G401 (cell line): ENCODE measurements around the gene CMIP. TPM values are rescaled to one million over a fixed set of nuclear protein-coding genes. Genes with fewer than 3 reads are reported as not detected.

ENCODE experiments used
- DNase-seq: peaks from one replicate; pipeline ENCODE4 v3.0.0-alpha.2; 2015; ENCODE audit warnings: low spot score
- in situ Hi-C: cut with HindIII; loops from 2 replicates; pipeline ENCODE4 v1.10.0; 2016; ENCODE audit warnings: low sequenced_read_pairs, mixed read lengths
- total RNA-seq: library from RNA; depleted of rRNA; stranded (reverse); fragments of >200 nt; shearing (Covaris generic); gene quantifications from 2 replicates; pipeline ENCODE4 v1.2.3, GENCODE V29; 2014

CMIP gene
- total RNA-seq, 1 experiment from 2014 or later: 8.6 TPM

DNA sequence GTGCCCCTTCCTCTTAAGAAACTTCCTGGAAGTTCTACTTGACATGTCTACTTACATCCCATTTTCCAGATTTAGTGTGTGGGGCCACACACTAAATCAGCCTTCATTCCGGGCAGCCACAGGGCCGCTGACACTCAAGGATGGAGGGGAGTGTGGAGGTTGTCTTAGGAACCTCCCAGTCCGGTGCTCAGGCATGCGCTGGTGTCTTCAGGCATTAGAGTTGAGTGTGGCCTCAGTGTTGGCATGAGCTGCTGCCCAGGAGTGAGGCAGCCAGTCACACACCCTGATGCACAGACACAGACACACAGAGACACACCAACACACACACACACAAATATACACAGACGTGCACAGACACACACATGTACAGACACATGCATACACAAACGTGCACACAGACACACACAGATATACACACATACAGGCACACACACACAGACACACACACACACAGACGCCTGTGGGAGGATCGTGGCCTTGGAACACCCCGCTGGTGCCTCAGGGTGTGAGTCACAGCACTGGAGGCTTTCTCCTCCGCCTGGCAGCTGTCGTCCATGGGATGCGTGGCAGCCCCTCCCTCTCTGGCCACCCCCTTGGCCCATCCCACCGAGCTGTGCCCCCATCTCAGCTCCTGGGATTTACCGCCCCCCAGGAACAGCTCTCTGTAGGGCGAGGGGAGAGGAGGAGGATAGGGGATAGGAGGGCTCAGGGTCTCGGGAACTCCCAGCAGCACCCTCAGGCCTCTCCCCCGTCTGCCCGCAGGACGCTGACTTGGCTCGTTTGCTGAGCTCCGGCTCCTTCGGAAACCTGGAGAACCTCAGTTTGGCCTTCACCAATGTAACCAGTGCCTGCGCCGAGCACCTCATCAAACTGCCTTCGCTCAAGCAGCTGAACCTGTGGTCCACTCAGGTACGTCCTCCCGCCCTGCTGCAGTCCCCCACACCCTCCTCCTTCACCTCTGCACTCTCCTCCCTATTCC, 258.9 kb downstream of the CMIP start:
- in situ Hi-C loops: no loop called here
- no peak for DNase-seq

DNA sequence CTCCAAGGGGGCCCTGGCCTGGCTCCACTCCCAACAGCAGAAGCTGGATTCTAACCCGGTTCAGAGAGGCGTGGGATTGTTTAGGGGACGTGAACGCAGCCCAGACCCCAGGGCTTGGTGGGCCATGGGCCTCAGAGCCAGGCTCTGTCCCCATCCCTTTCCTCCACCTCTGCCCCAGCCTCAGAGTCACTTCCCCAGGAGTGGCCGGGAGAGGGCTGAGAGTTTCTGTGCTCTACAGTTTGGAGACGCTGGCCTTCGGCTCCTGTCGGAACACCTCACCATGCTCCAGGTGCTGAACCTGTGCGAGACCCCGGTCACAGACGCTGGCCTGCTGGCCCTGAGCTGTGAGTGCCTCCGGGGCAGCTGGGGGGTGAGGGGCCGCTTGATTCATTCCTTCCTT, 260.7 kb downstream of the CMIP start:
- no peak for DNase-seq
- in situ Hi-C loops: no loop called here

DNA sequence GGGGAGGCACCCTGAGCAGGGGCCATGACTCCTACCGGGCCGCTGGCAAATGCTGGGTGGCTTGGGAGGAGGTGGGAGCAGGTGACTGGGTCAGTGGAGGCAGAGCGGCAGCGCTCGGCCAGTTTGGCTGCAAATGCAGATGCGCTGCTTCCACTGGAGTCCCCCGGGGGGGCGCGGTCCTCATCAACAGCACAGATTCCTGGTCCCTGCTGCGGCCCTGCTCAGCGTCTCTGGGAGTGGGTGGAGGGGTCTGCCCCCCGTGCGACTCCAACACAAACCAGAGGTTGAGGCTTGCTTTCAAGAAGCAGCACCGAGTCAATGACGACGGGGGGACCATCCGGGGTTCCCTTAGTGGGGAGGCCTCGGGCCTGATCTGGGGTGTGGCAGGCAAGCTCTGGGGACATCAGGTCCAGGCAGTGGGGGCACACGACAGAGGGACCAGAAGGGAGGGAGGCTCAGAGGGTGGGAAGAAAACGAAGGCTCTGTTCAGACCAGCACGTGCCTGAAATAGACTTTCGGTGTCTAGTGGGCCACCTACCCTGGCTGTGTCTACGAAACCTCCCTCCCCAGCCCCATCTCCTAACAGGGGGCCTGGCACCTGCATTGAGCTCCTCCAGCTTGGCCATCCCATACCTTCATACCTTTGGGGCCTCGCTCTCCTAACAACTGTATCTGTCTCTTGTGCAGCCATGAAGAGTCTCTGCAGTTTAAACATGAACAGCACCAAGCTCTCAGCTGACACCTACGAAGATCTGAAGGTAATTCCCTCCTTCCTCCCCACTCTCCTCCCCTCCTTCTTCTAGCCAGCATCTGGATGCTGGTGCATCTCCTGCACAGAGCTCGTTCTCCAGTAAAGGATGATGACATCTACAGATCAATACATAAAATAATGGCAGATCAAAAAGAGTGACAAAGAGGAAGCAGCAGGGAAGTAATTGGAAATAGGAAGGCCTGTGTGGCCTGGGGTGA, 262.0 kb downstream of the CMIP start:
- in situ Hi-C loops: no loop called here
- no peak for DNase-seq

DNA sequence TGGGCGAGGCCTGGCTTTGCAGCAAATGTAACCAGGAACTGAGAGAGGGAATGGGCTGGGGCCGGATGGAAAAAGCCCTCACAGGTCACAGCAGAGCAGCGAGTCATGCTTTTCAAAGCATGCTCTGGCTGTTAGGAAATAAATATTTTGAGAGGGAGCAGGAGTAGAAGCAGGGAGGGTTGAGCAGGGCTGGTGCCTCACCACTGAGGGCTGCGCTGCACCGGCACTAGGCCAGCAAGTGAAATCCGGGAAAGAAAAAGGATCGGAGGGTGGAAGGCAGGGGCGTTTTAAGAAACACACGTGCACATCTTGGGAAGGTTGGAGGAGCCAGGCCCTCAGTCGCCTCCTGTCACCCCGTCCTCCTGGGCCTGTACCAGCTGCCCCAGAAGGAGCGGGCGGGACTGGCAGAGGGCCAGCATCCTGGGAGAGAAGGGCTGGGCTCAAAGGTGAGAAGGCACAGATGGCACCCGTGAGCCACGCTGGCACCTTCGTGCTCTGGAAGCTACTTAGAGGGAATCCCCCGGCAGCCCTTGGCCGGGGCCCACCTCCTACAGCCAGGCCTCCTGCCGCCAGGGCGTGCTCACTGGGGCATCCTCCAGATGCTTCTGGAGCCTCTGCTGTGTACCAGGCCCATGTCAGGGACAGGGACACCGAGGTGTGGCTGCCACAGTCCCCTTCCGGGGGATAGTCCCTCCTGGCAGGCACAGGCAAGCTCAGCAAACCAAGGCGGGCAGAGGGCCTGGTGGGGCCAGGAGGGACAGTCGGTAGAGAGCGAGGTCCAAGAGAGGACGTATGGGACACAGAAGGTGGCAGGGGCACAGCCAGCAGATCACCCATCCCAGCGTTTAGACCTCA, 263.0 kb downstream of the CMIP start:
- in situ Hi-C loops: no loop called here

DNA sequence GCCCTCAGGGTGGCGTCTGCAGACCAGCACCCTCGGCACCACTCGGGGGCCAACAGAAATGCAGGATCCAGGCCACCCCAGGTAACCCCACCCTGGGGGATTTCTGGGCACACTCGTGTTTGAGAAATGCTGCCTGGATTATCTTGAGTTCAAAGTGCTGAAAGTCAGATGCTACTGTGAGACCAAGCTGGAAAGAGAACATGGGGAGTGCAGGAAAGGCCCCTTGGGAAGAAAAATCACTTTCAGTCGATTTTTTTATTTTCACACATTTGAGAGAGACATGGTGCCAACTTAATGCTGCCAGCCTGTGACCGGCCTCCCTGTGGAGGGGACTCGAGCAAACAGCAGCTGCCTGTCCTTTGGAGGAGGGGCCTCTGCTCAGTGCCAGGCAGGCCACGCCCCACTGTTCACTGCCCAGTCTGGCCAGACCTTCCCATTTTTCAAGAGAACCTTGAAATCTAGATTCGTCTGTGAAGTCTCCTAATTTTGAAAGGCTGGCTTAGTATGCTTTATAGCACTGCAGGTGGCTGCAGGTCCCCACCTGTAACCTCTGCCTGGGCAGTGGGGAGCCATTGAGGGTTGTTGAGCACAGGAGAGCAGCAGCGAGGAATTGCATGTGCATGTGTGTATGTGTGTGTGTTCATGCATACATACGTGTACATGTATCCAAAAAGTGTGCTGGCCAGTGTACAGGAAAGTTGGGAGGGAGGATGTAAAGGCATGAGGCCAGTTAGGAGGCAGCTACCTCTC, 263.8 kb downstream of the CMIP start:
- in situ Hi-C loops: no loop called here
- peak; percentile 42 for DNase-seq

More for the DNA sequence above, 263.0 kb downstream of the CMIP start:
- peak; percentile 93 for DNase-seq

DNA sequence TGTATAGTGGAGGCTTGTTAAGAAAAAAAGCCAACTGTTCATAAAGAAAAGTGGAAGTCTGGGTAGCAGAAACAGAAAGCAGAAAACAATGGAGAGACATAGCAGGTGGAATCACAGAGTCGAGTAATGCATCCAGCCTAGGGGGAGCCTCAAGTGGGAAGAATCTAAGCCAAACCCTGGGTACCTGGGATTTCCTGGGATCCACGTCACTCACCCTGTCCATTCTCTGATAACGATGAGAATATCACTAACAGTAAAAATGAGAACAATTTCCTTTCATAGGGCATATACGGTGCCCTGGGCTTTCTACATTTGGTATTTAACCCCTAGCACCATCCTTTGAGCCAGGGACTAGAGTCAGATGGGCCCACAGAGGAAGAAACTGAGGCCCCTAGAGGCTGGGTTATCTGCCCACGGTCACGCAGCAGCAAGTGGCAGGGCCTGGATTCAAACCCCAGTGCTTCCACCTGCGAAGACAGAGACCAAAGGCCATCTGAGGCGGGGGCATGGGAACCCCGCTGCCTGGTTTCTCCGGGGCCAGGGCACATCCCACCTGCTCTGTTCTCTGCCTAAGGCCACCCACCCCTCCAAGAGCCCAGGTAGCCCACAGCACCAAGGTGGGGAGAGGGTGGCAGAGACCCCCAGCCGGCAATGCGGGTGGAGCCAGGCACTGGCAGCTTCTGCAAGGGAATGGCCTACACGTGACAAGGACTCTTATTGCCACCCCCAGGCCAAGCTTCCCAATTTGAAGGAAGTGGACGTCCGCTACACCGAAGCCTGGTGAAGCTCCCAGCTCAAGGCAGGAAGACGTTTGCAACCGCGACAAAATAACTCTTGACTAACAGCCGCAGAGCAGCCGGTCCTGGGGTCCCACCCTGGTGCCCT, 264.6 kb downstream of the CMIP start:
- in situ Hi-C loops: no loop called here
- DNase-seq: no peak

DNA sequence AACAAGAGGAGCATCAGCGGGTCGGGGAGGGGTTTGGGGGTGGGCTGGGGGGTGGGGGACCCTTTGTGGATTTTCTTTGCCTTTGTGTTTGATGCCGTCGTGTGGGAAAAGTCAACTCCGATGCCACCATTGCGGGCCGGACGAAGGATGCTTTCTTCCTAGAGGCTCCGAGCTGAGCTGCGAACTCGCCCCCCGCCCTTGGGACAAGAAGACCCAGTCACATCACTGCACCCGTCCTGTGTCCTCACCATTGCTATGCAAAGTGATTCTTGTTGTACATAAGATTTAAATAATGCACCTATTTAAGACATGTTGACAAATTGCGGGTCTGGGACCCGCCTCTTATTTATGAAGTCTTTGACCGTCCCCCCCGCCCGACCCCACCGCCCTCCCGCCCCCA, 265.4 kb downstream of the CMIP start:
- in situ Hi-C loops: no loop called here
- DNase-seq: no peak

DNA sequence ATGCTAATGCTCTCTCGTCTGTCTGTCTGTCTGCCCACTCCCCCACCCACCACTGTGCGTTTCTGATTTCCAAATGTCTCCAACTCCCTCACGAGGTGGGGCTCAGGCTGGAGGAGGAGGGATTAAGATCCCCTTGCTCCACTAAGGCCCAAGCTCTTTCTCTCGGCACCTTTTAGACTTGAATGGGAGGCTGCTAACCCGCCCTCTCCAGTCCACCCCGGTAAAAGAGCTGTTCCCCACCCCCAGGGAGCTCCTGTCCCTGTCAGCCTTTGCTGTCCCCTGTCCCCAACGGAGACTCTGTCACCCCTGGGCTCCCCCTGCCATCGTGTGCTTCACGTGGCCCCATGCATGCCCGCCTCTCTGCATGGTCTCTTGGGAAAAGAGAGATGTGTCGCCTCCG, 266.0 kb downstream of the CMIP start:
- in situ Hi-C loops: no loop called here
- no peak for DNase-seq

DNA sequence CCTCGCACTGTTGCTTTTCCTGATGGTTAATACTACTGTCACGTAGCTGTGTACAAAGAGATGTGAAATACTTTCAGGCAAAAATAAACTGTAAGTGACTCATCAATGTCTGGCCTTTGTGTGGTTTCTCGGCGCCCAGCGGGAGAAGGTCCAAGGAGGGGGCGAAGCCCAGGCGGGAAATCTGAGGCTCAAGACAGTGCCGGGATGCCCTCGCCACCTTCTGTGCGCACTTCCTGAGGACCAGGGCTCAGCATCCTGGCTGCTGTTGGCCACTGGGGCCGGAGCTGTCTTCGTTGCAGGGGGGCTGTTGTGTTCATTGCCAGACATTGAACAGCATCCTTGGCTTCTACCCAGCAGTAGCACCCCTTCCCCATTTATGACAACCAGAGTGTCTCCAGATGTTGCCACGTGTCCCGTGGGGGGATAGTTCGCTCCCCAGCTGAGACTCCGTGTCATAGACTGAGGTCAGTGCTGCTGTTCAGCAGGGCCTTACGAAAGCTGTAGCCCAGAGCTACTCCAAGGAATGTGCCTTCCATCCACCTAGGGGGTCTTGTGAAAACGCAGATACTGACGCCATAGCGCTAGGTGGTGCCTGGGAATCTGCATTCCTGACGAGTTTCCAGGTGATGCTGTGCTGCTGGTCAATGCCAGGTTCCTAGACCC, 267.2 kb downstream of the CMIP start:
- in situ Hi-C loops: no loop called here
- no peak for DNase-seq

DNA sequence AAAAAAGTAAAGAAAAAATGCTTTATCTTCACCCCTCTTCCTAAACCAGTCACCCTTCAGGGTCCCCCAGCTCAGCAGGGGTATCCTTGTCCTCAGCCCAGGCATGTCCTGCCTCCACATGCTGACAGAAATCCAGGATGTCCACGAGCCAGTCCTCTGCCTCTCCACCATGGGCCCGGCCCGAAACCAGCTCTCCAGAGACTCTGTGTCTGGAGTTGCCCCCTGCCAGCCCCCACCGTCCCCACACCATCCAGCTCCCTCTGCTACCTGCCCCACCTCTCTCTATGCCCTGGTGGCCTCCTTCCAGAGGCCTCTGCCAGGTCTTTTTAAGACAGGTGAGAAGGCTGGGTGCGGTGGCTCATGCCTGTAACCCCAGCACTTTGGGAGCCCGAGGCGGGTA, 268.1 kb downstream of the CMIP start:
- DNase-seq: no peak

DNA sequence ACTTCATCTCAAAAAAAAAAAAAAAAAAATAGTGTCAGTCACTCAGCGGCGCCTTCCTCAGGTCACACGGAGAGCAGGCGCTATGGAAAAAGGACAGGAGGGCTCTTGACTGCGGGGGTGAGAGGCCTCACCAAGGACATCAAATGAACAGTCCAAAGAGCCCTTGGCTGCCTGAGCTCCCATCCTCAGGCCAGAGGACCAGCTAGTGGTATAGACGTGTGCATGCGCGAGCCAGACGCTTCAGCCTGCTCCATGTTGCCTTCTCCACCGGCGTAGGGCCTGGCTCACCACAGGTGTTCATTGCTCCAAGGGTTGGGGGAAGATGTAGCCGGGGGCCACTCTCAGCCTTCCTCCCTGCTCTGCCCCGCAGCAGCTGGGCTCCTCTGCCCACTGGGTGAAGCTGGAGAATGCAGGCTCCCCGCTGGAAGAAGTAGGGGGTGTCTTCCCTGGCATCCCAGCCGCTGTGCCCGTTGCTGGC, 268.7 kb downstream of the CMIP start:
- DNase-seq: no peak
- in situ Hi-C loops: no loop called here

More for the DNA sequence above, 268.1 kb downstream of the CMIP start:
- in situ Hi-C loops: no loop called here

DNA sequence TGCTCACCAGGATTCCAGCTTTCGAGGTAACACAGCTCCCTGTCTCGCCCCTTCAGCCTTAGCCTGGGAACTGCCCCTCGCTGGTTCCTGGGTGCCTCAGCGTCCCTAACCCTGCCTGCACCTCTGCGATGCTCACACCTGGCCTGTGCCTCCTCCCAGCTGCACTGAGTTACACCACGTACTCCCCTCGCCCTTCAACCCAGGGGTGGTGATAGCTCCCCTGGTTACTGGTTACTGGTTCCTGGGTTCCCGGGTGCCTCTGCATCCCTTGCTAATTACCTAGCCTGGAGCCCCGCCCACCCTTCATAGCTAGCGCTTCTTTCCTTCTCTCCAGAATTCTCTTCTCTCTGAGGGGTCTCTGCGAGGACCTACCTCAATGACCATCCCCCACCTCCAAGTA, 269.2 kb downstream of the CMIP start:
- in situ Hi-C loops: no loop called here
- DNase-seq: no peak

DNA sequence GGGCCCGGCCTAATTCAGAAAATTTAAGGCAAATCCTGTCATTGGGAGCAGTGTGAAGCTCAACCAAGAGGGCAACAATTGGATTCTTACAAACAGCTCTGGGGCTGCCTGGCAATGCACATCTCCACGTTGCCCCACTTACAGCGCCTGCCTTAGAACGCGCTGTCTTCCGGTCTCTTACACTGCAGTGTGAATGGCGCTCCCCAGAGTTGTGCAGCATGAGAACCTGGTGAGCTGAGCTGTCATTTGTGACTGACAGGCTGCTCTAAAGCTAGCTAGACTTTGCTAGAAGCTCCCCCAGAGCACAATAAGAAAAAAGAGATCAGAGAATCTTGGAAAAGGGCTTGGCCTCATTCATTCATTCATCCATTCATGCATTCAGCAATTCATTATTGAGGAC, 270.0 kb downstream of the CMIP start:
- in situ Hi-C loops: no loop called here

DNA sequence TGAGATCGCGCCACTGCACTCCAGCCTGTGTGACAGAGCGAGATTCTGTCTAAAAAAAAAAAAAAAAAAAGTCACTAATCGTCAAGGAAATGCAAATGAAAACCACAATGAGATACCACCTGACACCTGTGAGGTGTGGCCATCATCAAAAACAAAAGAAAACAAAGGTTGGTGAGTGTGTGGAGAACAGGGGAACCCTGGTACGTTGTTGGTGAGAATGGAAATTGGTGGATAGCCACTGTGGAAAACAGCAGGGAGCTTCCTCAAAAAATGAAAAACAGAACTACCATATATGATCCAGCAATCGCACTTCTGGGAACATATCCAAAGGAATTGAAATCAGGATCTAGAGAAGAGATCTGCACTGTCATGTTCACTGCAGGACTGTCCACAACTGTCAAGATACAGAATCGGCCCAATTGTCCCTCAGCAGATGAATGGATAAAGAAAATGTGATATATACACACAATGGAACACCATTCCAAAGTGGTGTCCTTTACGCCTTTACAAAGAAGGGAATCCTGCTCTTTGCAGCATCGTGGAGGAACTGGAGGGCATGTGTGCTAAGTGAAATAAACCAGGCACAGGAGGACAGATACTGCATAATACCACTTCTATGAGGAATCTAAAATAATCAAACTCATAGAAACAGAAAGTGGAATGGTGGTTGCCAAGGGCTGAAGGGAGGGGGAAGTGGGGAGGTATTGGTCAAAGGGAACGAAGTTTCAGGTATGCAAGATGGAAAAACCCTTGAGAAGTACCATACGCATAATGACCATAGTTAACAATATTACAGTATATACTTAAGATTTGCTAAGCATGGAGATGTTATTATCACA, 271.0 kb downstream of the CMIP start:
- in situ Hi-C loops: no loop called here
- DNase-seq: no peak

More for the DNA sequence above, 270.0 kb downstream of the CMIP start:
- no peak for DNase-seq

DNA sequence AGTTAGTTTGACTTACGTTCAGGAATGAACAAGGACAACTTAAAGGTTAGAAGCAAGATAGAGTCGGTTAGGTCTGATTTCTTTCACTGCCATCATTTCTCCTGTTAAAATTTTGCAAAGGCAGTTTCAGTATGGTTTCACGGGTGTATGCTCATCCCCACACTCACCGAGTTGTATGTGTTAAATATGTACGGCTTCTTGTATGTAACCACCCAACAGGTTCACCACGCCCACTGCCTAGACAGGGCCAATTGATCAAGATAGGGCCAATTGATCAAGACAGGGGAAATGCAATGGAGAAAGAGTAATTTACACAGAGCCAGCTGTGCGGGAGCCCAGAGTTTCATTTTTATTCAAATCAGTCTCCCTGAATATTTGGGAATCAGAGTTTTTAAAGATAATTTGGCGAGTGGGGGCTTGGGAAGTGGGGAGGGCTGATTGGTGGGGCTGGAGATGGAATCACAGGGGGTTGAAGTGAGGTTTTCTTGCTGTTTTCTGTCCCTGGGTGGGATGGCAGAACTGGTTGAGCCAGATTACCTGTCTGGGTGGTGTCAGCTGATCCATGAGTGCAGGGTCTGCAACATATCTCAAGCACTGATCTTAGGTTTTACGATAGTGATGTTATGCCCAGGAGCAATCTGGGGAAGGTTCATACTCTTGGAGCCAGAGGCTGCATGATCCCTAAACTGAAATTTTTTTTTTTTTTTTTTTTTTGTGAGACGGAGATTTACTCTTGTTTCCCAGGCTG, 272.0 kb downstream of the CMIP start:
- no peak for DNase-seq
- in situ Hi-C loops: no loop called here
